GM21723 (cell line): ENCODE measurements around the gene MAG.

Source experiments
- ATAC-seq: cut with Tn5 transposase; IDR thresholded peaks from one replicate; pipeline ENCODE4 v1.9.1; 2021; ENCODE audit warnings: mild to moderate bottlenecking, moderate library complexity; ENCODE audit not compliant: unreplicated experiment

Gene MAG

DNA sequence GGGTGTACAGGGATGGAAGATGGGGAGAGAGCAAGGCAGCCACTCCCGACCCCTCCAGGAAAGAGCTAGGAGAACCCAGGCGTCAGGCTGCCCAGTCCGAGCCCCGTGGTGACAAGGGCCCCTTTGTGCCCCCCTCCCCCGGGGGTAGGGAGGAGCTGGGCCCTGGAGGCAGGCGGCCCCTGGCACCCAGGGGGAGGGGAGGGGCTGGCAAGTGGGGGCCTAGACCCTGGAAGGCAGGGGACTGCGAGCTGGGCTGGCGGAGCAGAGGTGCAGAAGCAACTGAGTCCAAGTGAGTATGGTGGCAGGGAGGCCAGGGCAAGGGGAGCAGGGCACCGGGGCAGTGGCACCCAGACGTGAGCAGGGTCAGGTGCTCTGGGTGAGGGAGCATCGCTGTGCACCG lies at the start of gene MAG:
TSS of gene MAG (plus strand) at position 246 of the 400 bp plus-strand sequence. CDS start 3,248 bp downstream, outside the sequence.
- no peak for ATAC-seq

DNA sequence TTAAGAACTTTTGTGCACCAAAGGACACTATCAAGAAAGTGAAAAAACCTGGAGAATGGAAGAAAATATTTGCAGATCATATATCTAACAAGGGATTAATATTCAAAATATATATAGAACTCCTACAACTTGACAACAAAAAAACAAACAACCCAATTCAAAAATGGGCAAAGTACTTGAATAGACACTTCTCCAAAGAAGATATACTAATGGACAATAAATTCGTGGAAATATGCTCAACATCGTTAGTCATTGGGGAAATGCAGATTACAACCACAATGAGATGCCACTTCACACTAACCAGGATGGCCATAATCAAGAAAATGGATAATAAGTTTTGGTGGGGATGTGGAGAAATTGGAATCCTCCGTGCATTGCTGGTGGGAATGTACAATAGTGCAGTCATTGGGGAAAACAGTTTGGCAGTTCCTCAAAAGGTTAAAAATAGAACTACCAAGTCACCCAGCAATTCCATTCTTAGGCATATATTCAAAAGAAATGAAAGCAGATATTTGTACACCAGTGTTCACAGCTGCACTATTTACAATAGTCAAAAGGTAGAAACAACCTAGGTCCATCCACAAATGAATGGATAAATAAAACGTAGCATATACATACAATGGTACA lies 45.4 kb upstream of the MAG start:
- ATAC-seq = no peak

DNA sequence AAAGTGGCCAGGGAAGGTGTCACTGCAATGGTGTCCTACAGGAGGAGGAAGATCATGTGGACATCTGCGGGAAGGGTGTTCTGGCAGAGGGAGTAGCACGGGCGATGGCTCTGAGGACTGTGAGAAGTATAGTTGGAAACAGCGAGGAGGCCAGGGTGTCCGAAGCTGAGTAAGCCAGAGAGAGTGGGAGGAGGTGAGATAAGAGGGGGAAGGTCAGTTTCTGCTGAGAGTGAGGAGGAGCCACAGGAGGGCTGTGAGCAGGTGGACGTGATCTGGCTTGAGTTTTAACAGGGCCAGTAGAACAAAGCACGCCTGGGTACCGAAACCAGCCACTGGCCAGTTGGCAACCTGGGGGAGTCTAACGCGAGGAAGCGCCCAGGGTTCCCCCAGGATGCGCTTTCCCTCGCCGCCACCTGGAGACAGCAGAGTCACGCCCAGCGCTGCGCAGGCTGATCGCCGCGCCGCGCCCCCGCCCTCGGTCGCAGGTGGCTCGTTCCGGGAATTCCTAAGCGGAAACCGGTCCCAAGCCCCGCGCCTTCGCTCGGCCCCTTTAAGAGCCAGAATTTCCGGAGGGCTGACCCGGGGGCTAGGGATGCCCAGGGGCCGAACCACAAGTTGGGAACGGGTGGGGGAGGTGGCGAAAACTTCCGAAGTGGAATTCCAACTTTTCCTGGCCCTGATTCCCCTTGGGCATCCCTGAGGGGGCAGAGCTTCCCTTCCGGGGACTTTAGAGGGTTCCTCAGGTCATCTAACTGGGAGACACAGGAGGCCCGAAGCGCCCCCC lies 44.2 kb upstream of the MAG start:
- ATAC-seq = peak; percentile 50

DNA sequence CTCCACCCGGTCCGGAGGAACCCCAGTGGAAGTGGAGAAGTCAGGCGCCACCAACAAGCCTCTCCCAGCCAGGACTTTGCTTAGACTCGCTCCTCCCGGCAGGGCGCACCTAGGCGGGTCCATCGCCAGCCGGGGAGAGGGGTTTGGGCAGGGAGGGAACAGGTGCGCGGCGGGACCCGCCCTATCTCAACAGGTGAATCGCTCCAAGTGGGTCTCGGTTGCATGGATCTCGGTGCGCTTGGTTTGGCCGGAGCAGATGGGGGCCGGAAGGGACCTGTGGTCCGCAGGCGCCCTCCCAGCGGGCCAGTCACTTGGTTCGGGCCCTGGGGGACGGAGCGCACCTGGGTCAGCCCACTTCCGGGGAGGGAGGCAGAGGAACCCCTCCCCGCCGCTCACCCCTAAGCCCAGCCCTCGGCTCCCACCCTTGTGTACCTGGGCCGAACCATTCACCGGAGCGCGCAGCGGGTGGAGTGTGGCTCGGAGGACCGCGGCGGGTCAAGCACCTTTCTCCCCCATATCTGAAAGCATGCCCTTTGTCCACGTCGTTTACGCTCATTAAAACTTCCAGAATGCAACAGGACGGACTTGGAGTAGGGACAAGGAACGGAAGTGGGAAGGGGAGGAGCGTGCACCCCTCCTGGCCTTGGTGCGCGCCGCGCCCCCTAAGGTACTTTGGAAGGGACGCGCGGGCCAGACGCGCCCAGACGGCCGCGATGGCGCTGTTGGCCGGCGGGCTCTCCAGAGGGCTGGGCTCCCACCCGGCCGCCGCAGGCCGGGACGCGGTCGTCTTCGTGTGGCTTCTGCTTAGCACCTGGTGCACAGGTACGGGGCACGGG lies 43.4 kb upstream of the MAG start, which contains the start of gene LSR:
TSS of gene LSR (plus strand) at position 693 of the 836 bp plus-strand sequence. CDS start at position 714, 21 bp downstream.
- peak; percentile 77 for ATAC-seq

GRCh38 chr19:35249146-35249847 lies 42.7 kb upstream of the MAG start:
- no peak for ATAC-seq

DNA sequence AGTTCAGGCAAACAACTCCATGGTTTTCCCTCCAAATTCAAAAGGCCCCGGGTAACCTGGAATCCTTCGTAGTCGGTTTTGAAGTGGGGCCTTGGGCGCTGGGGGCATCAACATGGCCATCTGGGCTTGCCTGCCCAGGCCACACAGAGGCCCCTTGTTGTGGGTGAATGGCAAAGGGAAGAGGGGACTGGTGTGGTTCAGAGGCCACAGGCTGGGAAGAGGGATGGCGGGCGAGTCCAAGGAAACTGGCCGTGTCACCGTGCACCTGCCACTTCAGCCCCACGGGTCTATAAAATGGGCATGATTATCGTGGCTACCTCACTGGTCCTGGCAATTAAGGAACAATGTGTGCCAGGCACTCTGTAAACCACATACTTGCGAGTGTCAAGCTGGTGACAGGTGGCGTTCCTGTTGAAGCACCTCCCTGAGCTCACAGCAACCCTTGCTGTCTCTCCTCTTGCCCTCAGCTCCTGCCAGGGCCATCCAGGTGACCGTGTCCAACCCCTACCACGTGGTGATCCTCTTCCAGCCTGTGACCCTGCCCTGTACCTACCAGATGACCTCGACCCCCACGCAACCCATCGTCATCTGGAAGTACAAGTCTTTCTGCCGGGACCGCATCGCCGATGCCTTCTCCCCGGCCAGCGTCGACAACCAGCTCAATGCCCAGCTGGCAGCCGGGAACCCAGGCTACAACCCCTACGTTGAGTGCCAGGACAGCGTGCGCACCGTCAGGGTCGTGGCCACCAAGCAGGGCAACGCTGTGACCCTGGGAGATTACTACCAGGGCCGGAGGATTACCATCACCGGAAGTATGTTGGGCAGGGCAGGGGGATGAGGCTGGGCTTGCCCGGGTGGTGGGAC lies 41.9 kb upstream of the MAG start:
- no peak for ATAC-seq

DNA sequence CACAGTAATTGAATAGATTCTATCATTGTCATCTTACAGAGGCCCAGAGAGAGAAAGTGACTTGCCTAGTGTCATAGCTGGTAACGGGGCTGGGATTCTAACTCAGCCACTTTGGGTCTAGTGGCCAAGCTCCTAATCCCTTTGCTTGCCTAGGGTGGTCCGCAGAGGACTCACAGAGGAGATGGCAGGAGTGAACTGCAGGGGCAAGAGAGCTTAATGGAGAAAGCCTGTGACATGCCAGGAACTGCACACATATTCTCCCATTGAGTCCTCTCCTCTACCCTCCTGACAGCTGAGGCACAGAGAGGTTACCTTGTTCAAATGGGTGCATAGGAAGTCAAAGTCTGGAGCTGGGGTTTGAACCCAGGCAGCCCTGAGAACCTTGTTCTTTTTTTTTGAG lies 40.5 kb upstream of the MAG start:
- no peak for ATAC-seq

GRCh38 chr19:35253316-35254286 lies 38.4 kb upstream of the MAG start:
- ATAC-seq = no peak

- no peak for ATAC-seq
Observed at GRCh38 chr19:35254341-35255297, 37.3 kb upstream of the MAG start.

- ATAC-seq = no peak
Observed at GRCh38 chr19:35256566-35256965, 35.4 kb upstream of the MAG start.

DNA sequence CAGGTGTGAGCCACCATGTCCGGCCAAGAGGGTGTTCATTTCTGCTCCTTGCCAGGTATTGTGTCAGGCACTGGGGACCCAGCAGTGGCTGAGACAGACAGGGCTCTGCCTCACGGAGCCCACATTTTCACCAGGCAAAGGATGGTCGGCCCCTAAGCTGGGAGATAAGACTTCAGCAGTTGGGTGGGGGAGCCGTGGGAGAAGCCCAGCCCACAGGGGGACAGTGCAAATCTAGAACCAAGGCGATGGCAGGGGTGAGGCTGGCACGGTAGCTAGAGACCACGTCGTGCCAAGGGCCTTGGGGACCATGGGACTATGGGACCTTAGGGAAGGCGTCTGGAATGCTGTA lies 34.9 kb upstream of the MAG start:
- no peak for ATAC-seq

- ATAC-seq = no peak
Observed at GRCh38 chr19:35260694-35261304, 31.2 kb upstream of the MAG start.

DNA sequence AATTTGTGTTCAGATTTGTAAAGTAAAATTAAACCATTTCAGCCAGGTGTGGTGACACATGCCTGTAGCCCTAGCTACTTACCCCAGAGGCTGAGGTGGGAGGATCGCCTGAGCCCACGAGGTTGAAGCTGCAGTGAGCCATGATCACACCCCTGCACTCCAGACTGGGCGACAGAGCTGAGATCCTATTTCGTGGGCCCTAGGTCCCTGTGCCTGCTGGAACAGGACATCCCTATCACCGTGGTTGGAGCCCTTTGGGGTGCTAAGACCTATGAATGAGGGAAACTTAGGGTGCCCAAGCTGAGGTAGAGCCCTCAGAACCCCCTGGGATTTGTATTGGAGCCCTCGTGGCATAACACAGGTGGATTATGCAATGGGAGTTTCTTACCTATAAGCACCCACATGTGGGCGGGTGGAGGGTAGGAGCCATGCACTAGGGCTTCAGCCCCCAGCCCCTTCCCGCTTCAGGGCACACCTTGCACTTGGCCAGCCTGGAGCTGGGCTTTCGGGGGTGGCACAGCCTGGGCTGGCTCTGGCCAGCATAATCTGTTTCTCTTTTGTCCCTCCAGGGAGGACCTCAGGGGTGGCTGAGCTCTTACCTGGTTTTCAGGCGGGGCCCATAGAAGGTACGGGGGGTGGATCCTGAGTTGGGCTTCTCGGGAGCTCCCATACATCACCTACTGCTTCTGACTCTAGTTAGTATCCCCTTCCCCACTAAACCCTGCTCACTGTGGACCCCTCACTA lies 30.4 kb upstream of the MAG start:
- no peak for ATAC-seq

DNA sequence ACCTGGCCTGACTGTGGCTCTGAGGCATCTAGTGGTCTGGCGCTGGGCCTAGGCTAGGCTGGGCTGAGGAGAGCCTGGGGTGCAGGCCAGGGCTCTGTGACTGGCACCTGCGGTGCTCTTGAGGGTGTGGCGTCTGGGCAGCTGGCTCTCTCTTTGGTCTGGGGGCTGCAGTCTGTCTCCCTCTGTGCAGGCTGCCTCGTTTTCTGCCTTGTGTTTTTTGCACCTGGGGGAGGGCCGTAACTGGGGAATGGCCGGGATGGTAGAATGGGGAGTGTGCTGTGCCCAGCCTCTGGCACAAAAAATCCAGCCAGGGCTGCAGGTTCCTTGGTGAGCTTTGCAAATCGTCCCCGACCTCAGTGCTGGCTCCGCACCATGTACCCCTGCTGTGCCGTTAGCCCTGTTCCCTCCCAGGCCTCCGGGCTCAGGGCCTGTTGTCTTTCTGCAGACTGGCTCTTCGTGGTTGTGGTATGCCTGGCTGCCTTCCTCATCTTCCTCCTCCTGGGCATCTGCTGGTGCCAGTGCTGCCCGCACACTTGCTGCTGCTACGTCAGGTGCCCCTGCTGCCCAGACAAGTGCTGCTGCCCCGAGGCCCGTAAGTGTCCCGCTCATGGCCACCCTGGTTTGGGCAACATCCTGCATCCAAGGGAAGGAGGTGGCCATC lies 29.7 kb upstream of the MAG start:
- no peak for ATAC-seq

- ATAC-seq = no peak
Observed at GRCh38 chr19:35264268-35265125, 27.5 kb upstream of the MAG start.
